Uterine smooth muscle cell (primary cell): ENCODE measurements around the gene SETD9. TPM values are rescaled to one million over a fixed set of nuclear protein-coding genes. Genes with fewer than 3 reads are reported as not detected.

Experiments used
- total RNA-seq: library from RNA; depleted of rRNA; stranded (reverse); fragments of >200 nt; gene quantifications from 2 replicates; pipeline ENCODE4 v1.2.3, GENCODE V29; 2014

The SETD9 gene, protein sequence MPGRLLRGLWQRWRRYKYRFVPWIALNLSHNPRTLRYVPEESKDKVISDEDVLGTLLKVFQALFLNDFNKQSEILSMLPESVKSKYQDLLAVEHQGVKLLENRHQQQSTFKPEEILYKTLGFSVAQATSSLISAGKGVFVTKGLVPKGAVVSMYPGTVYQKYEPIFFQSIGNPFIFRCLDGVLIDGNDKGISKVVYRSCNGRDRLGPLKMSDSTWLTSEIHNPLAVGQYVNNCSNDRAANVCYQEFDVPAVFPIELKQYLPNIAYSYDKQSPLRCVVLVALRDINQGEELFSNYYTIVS
- total RNA-seq, result 8.2 and 13.3 TPM in 2 replicates

DNA sequence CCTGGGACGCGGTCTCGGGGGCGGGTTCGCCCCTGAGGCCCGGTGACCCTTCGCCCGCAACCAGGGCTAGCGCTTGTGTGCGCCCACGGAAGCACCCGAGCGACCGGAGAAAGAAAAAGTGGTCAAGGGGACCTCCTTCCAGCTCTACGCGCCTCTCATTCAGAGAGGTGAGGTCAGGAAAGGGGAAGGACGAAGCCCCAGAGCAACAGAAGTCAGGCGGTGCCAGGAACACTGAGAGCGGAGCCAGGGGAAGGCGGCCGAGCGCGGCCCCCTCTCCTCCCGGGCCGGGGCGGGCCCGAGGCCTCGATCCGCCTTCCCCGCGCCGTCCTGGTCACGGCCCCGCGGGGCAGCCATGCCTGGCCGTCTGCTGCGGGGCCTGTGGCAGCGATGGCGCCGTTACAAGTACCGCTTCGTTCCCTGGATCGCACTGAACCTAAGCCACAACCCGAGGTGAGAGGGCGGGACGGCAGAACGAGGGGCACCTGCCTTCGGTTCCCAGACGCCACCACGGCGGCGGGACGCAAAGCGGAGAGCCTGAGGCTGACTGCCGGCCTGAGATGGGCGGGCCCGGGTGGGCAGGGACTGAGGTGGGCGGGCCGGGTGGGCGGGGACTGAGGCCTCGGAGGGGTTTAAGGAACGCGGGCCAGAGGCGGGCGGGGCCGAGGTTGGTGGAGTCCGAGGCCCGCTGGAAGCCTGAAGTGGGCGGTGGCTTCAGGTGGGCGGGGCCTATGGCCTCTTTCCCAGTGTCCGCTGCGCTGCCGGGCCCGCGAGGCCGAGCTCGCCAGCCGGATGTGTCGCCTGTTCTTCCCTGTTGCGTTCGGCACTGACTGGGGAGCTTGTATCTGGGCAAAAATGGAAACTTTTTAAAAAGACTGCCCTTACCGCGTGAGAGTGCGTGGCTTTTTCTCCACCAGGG lies at the start of gene SETD9:
Gene SETD9, plus strand, starts transcription at position 303 of the 916 bp plus-strand sequence. Its CDS starts 50 bp downstream, at position 353.

DNA sequence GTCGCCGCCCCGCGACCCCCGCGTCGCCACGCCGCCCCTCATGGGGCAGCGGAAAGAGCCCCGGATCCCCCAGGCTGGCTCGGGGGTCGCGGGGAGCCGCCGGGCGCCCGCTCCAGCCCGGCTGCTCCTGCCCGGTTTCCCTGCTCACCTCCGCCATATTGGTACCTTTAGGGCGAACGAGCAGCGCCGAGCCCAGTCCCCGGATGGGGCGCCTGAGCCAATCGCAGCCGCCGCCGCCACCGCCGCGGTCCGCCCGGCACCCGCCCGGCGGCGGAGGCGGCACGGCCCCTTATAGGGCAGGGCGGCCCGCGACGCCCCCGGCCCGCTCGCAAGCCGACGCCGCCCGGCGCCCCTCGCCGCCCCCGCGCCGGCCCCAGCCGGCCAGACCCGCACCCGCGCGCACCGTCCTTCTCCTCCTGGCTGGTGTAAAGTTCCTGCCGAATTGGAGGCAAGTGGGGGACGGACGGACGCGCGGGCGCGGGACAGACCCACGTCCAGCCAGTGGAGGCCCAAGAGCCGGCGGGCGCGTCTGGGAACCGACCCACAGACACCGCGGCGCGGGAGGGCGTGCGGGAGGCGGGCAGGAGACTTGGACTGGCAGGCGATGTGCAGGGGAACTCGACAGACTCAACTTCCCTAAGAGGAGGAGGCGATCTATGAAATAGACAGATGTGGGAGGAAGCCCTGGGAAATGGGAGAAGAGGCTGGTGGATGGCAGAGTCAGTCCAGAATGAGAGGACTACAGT lies 42.7 kb downstream of the SETD9 start, which contains the start of gene MIER3:
Gene MIER3, minus strand, starts transcription at position 178 of the 746 bp plus-strand sequence. Its CDS starts 21 bp downstream, at position 157.

Other genes with a start within 250 kb of the SETD9 start
- gene MAP3K1, start 94.0 kb upstream of the SETD9 start, total RNA-seq, result 4.0 and 4.8 TPM in 2 replicates
- 18.4 and 19.5 TPM in 2 replicates for gene MIER3, start 42.5 kb downstream of the SETD9 start, total RNA-seq